Panc1 (cell line): ENCODE results near the gene MLPH. TPM values are rescaled to one million over a fixed set of nuclear protein-coding genes. Genes with fewer than 3 reads are reported as not detected.

ENCODE experiments used
- ATAC-seq: fragments of 200-7000 bp; cut with Tn5 transposase; 2 replicates; pipeline ENCODE4 v1.9.1; 2020; ENCODE audit warnings: mild to moderate bottlenecking, moderate library complexity
- BruUV-seq: library from RNA; stranded (reverse); fragments of 400-500 nt; replicated peaks from 2 replicates; lab custom pipeline; 2021; lab: Mats Ljungman, UMichigan
- CTCF ChIA-PET: fragments of 300-600 bp; sonication (Branson Sonifier 250); formaldehyde crosslinking; loops from one replicate; lab custom pipeline; 2022; ENCODE audit warnings: antibody characterized with exemption; lab: Charles Lee
- POLR2A ChIA-PET: fragments of 300-600 bp; sonication (Branson Sonifier 250); formaldehyde crosslinking; loops from one replicate; lab custom pipeline; 2022; ENCODE audit warnings: antibody characterized with exemption; lab: Charles Lee
- DNase-seq: peaks from one replicate; pipeline ENCODE4 v3.0.0-alpha.2; 2010; ENCODE audit warnings: low read depth, low spot score
- H3K27ac ChIP-seq: 2 replicates; pipeline ENCODE4 v1.5.1; 2011; ENCODE audit warnings: mild to moderate bottlenecking, low read length, inconsistent platforms
- H3K27me3 ChIP-seq: fragments of 200-500 bp; sonication (Bioruptor generic); 2 replicates; pipeline ENCODE4 v1.6.0; 2014; ENCODE audit warnings: low read length, inconsistent platforms; ENCODE audit not compliant: control insufficient read depth, insufficient read depth
- H3K36me3 ChIP-seq: fragments of 200-500 bp; sonication (Bioruptor generic); 2 replicates; pipeline ENCODE4 v1.5.1; 2014; ENCODE audit warnings: inconsistent platforms, mild to moderate bottlenecking, low read length, moderate library complexity; ENCODE audit not compliant: control insufficient read depth, insufficient read depth
- H3K4me1 ChIP-seq: 2 replicates; pipeline ENCODE4 v1.5.1; 2011; ENCODE audit warnings: inconsistent platforms, mild to moderate bottlenecking, low read length, moderate library complexity; ENCODE audit not compliant: control insufficient read depth, insufficient read depth
- H3K4me3 ChIP-seq, 2 experiments: 2 replicates each; pipeline ENCODE4 v1.5.1; 2011 to 2012; ENCODE audit warnings: low read depth in 2 of 2, low read length in 2 of 2, mild to moderate bottlenecking in 2 of 2, inconsistent platforms in 1 of 2, moderate library complexity in 1 of 2
- H3K9me3 ChIP-seq: fragments of 200-500 bp; sonication (Bioruptor generic); 2 replicates; pipeline ENCODE4 v1.5.1; 2014; ENCODE audit warnings: low read depth, mild to moderate bottlenecking, inconsistent platforms, low read length, moderate library complexity; ENCODE audit not compliant: control insufficient read depth, insufficient read depth
- POLR2AphosphoS5 ChIP-seq: IDR thresholded peaks from 2 replicates; pipeline ENCODE4 v1.6.1; 2012; ENCODE audit warnings: mild to moderate bottlenecking, low read depth, low read length, moderate library complexity
- SIN3A ChIP-seq: IDR thresholded peaks from 2 replicates; pipeline ENCODE4 v1.6.1; 2012; ENCODE audit warnings: low read depth, mild to moderate bottlenecking, low read length, moderate library complexity, borderline replicate concordance; ENCODE audit not compliant: insufficient read depth
- TCF7L2 ChIP-seq: IDR thresholded peaks from 2 replicates; pipeline ENCODE4 v1.6.1; 2011; ENCODE audit warnings: mild to moderate bottlenecking, low read depth, low read length, inconsistent platforms
- in situ Hi-C: cut with HindIII; loops from 2 replicates; pipeline ENCODE4 v1.10.0; 2016; ENCODE audit warnings: low sequenced_read_pairs, low pct_unique_long_range_greater_than_20kb
- intact Hi-C: fragments of 100-400 bp; cut with micrococcal nuclease; formaldehyde crosslinking; loops from one replicate; pipeline ENCODE4 v1.10.0; 2022; ENCODE audit not compliant: unreplicated experiment
- total RNA-seq: library from RNA; stranded (reverse); gene quantifications from one replicate; pipeline ENCODE4 v1.2.1, GENCODE V29; 2021; ENCODE audit not compliant: unreplicated experiment
- TF ChIP-seq, protein P1 (sequence below): fragments of 450-650 bp; IDR thresholded peaks from 2 replicates; pipeline ENCODE4 v1.5.1; 2017; ENCODE audit warnings: mild to moderate bottlenecking
- TF ChIP-seq, protein P2 (sequence below), 2 experiments: IDR thresholded peaks; 2 replicates each; pipeline ENCODE4 v1.6.1; 2011 to 2012; ENCODE audit warnings: low read depth in 2 of 2, control low read depth in 1 of 2, low read length in 1 of 2, mild to moderate bottlenecking in 1 of 2, moderate library complexity in 1 of 2; ENCODE audit not compliant: insufficient read depth in 1 of 2

MLPH gene
- total RNA-seq, 1 experiment from 2014 or later, result 60.2 TPM

DNA sequence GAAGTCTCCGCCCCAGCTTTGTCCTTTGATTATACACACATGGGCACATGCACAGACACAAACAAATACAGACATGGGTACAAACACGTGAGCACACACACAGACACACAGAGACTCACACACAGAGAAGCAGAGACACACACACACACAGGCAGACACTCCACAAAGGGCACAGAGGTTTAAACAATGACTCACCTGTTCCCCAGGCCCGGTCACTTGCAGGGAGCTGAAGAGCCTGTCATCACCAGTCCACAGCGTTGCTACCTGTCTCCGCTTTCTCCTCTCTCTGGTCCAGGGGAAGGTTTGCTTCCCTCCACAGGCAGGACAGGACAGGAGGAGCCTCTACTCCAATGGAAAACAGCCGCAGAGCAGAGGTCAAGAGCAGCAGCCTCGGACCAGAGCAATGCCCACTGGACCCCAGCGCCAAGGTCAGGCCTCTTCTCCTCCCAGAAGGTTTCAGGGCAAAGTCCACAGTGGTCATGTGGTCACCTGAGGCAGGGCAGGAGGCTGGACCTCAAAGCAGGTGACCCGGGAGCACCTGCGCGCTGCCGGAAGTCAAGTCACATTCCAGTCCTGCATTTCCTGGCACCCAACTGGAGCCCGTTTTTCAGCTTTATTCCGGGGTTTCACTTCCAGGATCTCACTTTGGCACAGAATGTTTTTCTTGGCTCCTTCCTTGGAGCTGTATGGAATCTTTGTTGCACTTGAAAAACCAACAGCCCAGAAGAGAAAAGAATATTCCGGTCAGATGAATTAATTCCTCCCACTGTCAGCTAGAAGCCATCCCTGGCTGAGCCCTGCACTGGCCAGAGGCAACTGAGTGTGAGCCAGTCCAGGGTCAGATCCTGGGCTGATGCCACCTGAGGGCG, 103.5 kb downstream of the MLPH start, which contains the start of gene RAB17:
RAB17 (minus strand) TSS at position 463 of the 869 bp plus-strand sequence. CDS start 4,580 bp downstream, outside the sequence.
- H3K27ac ChIP-seq, result peak within 1 kb of the TSS; percentile 82
- peak within 1 kb of the TSS; percentile 27 to 42 for H3K4me3 ChIP-seq

DNA sequence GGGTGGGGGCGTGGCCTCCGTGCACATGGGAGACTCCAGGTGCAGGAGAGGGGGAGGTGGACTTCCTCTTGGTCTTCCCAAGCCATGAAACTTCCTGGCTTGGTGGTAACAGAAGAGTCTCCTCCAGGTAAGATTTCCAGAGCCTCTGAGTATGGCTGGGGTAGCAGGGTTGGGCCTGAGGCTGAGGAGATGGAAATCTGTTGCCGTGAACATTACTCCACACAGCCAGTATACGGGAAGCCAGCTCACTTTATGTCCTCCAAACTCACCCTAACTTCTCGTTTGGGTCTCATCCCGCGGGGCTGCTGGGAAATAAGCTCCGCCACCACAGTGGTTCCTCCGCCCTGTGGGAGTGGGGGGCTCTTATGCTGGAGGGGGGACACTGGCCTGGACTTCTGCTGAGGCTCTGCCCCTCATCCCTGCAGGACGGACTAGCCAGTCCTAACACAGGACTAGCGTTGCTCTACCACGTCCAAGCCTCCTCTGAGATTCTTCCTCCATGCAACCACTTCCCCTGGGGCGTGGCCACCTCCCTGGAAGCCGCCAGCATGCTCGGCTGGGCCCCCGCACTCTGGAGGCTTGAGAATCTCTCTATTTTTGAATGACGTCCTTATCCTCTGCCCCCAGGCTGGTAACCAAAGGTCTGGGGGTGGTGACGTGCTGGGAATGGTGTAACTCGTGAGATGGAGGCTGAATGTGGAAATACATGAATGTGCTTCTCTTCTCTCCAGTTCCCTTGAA, 104.3 kb downstream of the MLPH start:
- TF ChIP-seq, protein P1, sequence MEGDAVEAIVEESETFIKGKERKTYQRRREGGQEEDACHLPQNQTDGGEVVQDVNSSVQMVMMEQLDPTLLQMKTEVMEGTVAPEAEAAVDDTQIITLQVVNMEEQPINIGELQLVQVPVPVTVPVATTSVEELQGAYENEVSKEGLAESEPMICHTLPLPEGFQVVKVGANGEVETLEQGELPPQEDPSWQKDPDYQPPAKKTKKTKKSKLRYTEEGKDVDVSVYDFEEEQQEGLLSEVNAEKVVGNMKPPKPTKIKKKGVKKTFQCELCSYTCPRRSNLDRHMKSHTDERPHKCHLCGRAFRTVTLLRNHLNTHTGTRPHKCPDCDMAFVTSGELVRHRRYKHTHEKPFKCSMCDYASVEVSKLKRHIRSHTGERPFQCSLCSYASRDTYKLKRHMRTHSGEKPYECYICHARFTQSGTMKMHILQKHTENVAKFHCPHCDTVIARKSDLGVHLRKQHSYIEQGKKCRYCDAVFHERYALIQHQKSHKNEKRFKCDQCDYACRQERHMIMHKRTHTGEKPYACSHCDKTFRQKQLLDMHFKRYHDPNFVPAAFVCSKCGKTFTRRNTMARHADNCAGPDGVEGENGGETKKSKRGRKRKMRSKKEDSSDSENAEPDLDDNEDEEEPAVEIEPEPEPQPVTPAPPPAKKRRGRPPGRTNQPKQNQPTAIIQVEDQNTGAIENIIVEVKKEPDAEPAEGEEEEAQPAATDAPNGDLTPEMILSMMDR, result no peak
- no peak for TF ChIP-seq SIN3A
- ATAC-seq (peak; percentile 12; the same call in 1 of the 2 replicates), DNase-seq (no peak)
- intact Hi-C loops (loop anchor here (10.0 kb wide), 1 partner anchor 153 kb away; no protein-coding TSS in a partner anchor), in situ Hi-C loops (no loop called here)
- Histone ChIP-seq H3K36me3 (no peaks in the 10 kb centered on the region; the same call in 1 of the 2 replicates), H3K4me1 (peaks cover 39% of the 10 kb centered on the region), H3K4me3 (peak overlapping the region; percentile 27 to 42; a peak in 3 of 4 replicates), H3K9me3 (no peaks in the 10 kb centered on the region), H3K27me3 (no peaks in the 10 kb centered on the region), H3K27ac (peak overlapping the region; percentile 82)
- ChIA-PET POLR2A (interaction anchor here (0.6 kb wide), 1 partner anchor 90 kb away, joined by 4 read pairs; no protein-coding TSS in a partner anchor), CTCF (interaction anchor here (1.3 kb wide), 1 partner anchor 9 kb away, joined by 3 read pairs; no protein-coding TSS in a partner anchor)
- BruUV-seq, result no TSS peak

More for the DNA sequence above, 103.5 kb downstream of the MLPH start, which contains the start of gene RAB17:
- Histone ChIP-seq H3K36me3 (no peaks in the 10 kb centered on the region; the same call in 1 of the 2 replicates), H3K4me1 (peaks cover 39% of the 10 kb centered on the region), H3K9me3 (no peaks in the 10 kb centered on the region), H3K27me3 (no peaks in the 10 kb centered on the region)
- TF ChIP-seq POLR2AphosphoS5, result no peak
- CTCF ChIA-PET, result no interaction called here
- ATAC-seq (peak; percentile 50), DNase-seq (no peak)
- POLR2A ChIA-PET, result interaction anchor here (0.6 to 0.7 kb wide), 3 partner anchors 45 to 89 kb away, joined by 3 to 6 read pairs (median 4); no protein-coding TSS in a partner anchor
- no TSS peak for BruUV-seq
- in situ Hi-C loops (no loop called here), intact Hi-C loops (loop anchor here (10.0 kb wide), 1 partner anchor 154 kb away; no protein-coding TSS in a partner anchor)

DNA sequence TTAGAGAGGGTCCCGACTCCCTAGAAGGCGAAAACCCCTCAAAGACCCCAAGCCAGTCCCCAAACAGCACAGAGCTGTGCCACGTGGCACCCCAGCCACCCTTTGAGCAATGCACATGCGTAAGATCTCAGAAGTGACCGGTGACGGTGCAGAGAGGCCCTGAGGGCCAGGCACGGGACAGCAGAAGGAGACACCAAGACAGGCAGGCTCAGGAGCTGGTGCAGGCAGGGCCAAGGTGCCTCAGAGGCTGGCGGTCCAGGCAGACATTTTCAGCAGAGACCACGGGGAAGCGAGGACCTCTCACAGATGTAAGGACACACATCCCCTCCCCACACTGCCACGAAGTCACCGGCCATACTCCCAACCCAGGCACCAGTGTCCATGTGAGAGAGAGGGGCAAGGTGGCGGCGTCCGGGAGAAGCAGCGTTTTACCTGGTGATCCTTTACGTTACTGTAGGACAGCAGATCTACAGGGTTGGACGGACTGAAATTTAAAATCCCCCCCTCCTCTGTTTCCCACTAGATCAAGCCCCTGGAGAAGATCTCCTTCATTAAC, 105.5 kb downstream of the MLPH start:
- no peak overlapping the region for H3K4me3 ChIP-seq
- in situ Hi-C loops, result no loop called here
- BruUV-seq, result no TSS peak
- H3K27ac ChIP-seq, result peak overlapping the region; percentile 69; the same call in 1 of the 2 replicates
- no peak for ATAC-seq
- H3K27me3 ChIP-seq, result no peaks in the 10 kb centered on the region
- H3K4me1 ChIP-seq, result peaks cover 39% of the 10 kb centered on the region
- ChIA-PET CTCF (interaction anchor here (0.5 to 1.3 kb wide), 4 partner anchors 8 to 778 kb away, joined by 3 read pairs; no protein-coding TSS in a partner anchor), POLR2A (no interaction called here)
- no peaks in the 10 kb centered on the region; the same call in 1 of the 2 replicates for H3K36me3 ChIP-seq
- H3K9me3 ChIP-seq, result no peaks in the 10 kb centered on the region
- DNase-seq, result no peak
- intact Hi-C loops, result loop anchor here (10.0 kb wide), 1 partner anchor 152 kb away; no protein-coding TSS in a partner anchor
- TF ChIP-seq SIN3A (no peak), TCF7L2 (no peak), POLR2AphosphoS5 (no peak)
- TF ChIP-seq, protein P1, result no peak
- TF ChIP-seq, protein P2, sequence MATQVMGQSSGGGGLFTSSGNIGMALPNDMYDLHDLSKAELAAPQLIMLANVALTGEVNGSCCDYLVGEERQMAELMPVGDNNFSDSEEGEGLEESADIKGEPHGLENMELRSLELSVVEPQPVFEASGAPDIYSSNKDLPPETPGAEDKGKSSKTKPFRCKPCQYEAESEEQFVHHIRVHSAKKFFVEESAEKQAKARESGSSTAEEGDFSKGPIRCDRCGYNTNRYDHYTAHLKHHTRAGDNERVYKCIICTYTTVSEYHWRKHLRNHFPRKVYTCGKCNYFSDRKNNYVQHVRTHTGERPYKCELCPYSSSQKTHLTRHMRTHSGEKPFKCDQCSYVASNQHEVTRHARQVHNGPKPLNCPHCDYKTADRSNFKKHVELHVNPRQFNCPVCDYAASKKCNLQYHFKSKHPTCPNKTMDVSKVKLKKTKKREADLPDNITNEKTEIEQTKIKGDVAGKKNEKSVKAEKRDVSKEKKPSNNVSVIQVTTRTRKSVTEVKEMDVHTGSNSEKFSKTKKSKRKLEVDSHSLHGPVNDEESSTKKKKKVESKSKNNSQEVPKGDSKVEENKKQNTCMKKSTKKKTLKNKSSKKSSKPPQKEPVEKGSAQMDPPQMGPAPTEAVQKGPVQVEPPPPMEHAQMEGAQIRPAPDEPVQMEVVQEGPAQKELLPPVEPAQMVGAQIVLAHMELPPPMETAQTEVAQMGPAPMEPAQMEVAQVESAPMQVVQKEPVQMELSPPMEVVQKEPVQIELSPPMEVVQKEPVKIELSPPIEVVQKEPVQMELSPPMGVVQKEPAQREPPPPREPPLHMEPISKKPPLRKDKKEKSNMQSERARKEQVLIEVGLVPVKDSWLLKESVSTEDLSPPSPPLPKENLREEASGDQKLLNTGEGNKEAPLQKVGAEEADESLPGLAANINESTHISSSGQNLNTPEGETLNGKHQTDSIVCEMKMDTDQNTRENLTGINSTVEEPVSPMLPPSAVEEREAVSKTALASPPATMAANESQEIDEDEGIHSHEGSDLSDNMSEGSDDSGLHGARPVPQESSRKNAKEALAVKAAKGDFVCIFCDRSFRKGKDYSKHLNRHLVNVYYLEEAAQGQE (IDR thresholded peaks at IDR 0.05; ENCODE audit: insufficient read depth in 1 of 2, low read depth in 2 of 2, low read length in 1 of 2), result no peak
